OCI-LY7 (cell line): Measurements from ENCODE around the gene FAAP20. TPM values are rescaled to one million over a fixed set of nuclear protein-coding genes. Genes with fewer than 3 reads are reported as not detected.

Experiments
- BruUV-seq: library from RNA; stranded (reverse); fragments of 400-500 nt; replicated peaks from 2 replicates; lab custom pipeline; 2021; lab: Mats Ljungman, UMichigan
- CTCF ChIA-PET: fragments of 300-600 bp; sonication (Branson Sonifier 250); formaldehyde crosslinking; loops from one replicate; lab custom pipeline; 2022; ENCODE audit warnings: antibody characterized with exemption; ENCODE audit not compliant: unreplicated experiment; lab: Charles Lee
- POLR2A ChIA-PET: fragments of 300-600 bp; sonication (Branson Sonifier 250); formaldehyde crosslinking; loops from one replicate; lab custom pipeline; 2022; ENCODE audit warnings: antibody characterized with exemption; lab: Charles Lee
- DNase-seq: peaks from one replicate; pipeline ENCODE4 v3.0.0-alpha.2; 2015; ENCODE audit warnings: low spot score
- H2AFZ ChIP-seq: fragments of 200-600 bp; sonication (generic), shearing (Covaris generic); 2 replicates; pipeline ENCODE4 v1.6.1; 2014; ENCODE audit warnings: mild to moderate bottlenecking, antibody characterized with exemption, low read length, moderate library complexity
- H3K27ac ChIP-seq: fragments of 200-600 bp; sonication (generic); 2 replicates; pipeline ENCODE4 v1.5.1; 2014; ENCODE audit warnings: mixed run types, low read depth, mild to moderate bottlenecking, moderate library complexity, low read length, inconsistent platforms; ENCODE audit not compliant: poor library complexity, severe bottlenecking
- H3K36me3 ChIP-seq: fragments of 200-600 bp; sonication (generic); 2 replicates; pipeline ENCODE4 v1.6.1; 2014; ENCODE audit warnings: mild to moderate bottlenecking, antibody characterized with exemption, low read length, moderate library complexity, mixed read lengths; ENCODE audit not compliant: insufficient read depth
- H3K4me1 ChIP-seq: fragments of 200-600 bp; sonication (generic); 2 replicates; pipeline ENCODE4 v1.5.1; 2014; ENCODE audit warnings: mild to moderate bottlenecking, low read length; ENCODE audit not compliant: insufficient read depth, poor library complexity, severe bottlenecking
- H3K4me2 ChIP-seq: fragments of 200-600 bp; sonication (generic); 2 replicates; pipeline ENCODE4 v1.6.1; 2014; ENCODE audit warnings: mild to moderate bottlenecking, low read length
- H3K4me3 ChIP-seq: fragments of 200-600 bp; sonication (generic); 2 replicates; pipeline ENCODE4 v1.5.1; 2014; ENCODE audit warnings: mild to moderate bottlenecking, low read depth, low read length; ENCODE audit not compliant: poor library complexity, severe bottlenecking
- H3K79me2 ChIP-seq: fragments of 200-600 bp; sonication (generic); 2 replicates; pipeline ENCODE4 v1.6.1; 2016; ENCODE audit warnings: low read depth, mild to moderate bottlenecking, low read length, moderate library complexity, mixed read lengths; ENCODE audit not compliant: insufficient read depth
- H3K9me2 ChIP-seq: fragments of 200-600 bp; sonication (generic); 2 replicates; pipeline ENCODE4 v1.6.1; 2016; ENCODE audit warnings: mild to moderate bottlenecking, low read length, mixed read lengths; ENCODE audit not compliant: insufficient read depth
- H3K9me3 ChIP-seq: fragments of 200-600 bp; sonication (generic); 2 replicates; pipeline ENCODE4 v1.6.1; 2014; ENCODE audit warnings: mild to moderate bottlenecking, mixed run types, low read length, mixed read lengths
- H4K20me1 ChIP-seq: fragments of 200-600 bp; sonication (generic); 2 replicates; pipeline ENCODE4 v1.6.1; 2014; ENCODE audit warnings: mild to moderate bottlenecking, antibody characterized with exemption, low read length, moderate library complexity, mixed read lengths; ENCODE audit not compliant: insufficient read depth
- EZH2phosphoT487 ChIP-seq: fragments of 200-600 bp; sonication (generic); IDR thresholded peaks from 2 replicates; pipeline ENCODE4 v1.6.1; 2018; ENCODE audit warnings: low read depth, borderline replicate concordance, mild to moderate bottlenecking, mixed run types, antibody characterized with exemption, low read length, moderate library complexity, mixed read lengths
- intact Hi-C: fragments of 100-400 bp; cut with micrococcal nuclease; formaldehyde crosslinking; loops from one replicate; pipeline ENCODE4 v1.10.0; 2022; ENCODE audit not compliant: unreplicated experiment
- total RNA-seq, 2 experiments: library from RNA; depleted of rRNA in 1 of 2; stranded (reverse); fragments of >200 nt in 1 of 2; shearing (Covaris generic) in 1 of 2; gene quantifications; 2 replicates each; pipeline ENCODE4 v1.2.3, GENCODE V29; 2014 to 2022
- TF ChIP-seq, protein P1 (sequence below): fragments of 200-600 bp; sonication (generic); conservative IDR thresholded peaks from 2 replicates; pipeline ENCODE4 v1.5.1; 2014; ENCODE audit warnings: mild to moderate bottlenecking, antibody characterized with exemption, low read length, moderate library complexity, mixed read lengths

Gene FAAP20
- total RNA-seq, 2 experiments from 2014 or later: 47.4 to 55.7 TPM

DNA sequence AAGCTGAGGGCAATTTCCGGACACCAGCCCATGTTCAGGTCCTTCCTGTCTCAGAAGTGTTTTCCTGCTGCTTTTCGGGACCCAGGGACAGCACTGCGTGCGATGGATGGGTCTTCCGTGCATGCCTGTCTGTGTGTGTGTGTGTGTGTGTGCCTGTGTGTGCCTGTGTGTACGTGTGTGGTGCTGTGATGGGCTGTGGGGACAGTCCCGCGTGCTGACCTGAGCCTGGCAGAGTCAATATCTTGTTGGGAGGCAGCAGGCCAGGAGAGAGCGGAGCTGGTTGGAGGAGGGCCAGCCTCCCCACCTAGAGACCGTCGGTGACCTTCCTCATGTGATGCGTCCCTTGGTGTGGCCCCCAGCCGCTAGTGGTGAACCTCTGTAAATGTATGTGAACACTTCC, 47.2 kb upstream of the FAAP20 start:
- no peak for DNase-seq
- Histone ChIP-seq H3K4me3 (no peak overlapping the region), H3K9me2 (no peaks in the 10 kb centered on the region), H4K20me1 (peaks cover 6% of the 10 kb centered on the region), H2AFZ (no peak overlapping the region), H3K36me3 (no peaks in the 10 kb centered on the region), H3K79me2 (no peaks in the 10 kb centered on the region), H3K4me1 (no peaks in the 10 kb centered on the region), H3K27ac (no peak overlapping the region), H3K9me3 (no peaks in the 10 kb centered on the region), H3K4me2 (no peak overlapping the region)
- POLR2A ChIA-PET: no interaction called here
- intact Hi-C loops: no loop called here
- no peak for TF ChIP-seq EZH2phosphoT487
- TF ChIP-seq, protein P1, sequence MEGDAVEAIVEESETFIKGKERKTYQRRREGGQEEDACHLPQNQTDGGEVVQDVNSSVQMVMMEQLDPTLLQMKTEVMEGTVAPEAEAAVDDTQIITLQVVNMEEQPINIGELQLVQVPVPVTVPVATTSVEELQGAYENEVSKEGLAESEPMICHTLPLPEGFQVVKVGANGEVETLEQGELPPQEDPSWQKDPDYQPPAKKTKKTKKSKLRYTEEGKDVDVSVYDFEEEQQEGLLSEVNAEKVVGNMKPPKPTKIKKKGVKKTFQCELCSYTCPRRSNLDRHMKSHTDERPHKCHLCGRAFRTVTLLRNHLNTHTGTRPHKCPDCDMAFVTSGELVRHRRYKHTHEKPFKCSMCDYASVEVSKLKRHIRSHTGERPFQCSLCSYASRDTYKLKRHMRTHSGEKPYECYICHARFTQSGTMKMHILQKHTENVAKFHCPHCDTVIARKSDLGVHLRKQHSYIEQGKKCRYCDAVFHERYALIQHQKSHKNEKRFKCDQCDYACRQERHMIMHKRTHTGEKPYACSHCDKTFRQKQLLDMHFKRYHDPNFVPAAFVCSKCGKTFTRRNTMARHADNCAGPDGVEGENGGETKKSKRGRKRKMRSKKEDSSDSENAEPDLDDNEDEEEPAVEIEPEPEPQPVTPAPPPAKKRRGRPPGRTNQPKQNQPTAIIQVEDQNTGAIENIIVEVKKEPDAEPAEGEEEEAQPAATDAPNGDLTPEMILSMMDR: no peak
- BruUV-seq: no TSS peak
- CTCF ChIA-PET: no interaction called here

DNA sequence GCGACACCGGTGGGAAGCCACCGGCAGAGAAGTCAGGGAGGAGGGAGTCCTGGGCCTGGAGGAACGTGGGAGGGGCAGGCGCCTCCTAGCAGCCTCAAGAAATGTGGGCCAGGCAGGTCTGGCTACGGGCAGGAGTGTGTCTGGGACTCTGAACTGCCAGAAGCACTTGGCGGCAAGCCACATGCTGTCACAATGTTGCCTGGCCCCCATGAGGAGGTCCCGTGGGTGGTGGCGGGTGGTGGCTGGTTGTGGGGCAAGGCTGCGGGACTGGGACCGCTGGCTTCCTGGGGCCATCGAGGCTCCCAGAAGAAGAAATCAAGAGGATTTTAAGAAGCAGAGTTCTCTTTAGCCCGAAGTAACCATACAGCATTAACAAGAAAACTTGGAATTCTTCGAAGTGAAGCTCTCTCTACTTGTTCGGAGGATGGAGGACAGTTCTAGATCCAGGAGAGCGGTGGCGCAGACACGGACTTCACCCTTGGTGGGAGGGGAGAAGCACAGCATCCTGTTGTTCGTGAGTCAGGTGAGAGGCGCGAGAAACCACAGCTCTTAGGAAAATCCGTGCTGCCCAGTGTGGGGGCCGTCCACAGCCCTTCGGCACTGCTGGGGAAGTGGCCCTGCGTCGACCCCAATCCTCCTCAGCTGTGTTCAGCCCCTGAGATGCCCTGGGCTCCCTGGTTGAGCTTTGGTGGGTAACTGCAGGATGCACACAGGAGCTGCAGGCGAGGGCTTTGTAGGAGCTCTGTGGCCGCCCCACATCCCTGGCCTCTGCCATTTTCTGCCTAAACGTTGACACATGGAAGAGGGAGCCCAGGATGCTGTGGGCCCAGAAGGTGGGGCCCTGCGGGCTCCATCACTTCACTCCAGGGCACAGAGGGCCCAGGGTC, 45.9 kb upstream of the FAAP20 start:
- POLR2A ChIA-PET: no interaction called here
- intact Hi-C loops: no loop called here
- no peaks in the 10 kb centered on the region for H3K79me2 ChIP-seq

More for the DNA sequence above, 45.9 kb upstream of the FAAP20 start:
- DNase-seq: no peak
- Histone ChIP-seq H4K20me1 (peaks cover 6% of the 10 kb centered on the region), H3K4me1 (no peaks in the 10 kb centered on the region), H3K4me3 (no peak overlapping the region), H3K36me3 (no peaks in the 10 kb centered on the region), H3K9me3 (no peaks in the 10 kb centered on the region), H3K4me2 (no peak overlapping the region), H2AFZ (no peak overlapping the region), H3K9me2 (no peaks in the 10 kb centered on the region), H3K27ac (no peak overlapping the region)
- CTCF ChIA-PET: no interaction called here
- BruUV-seq: no TSS peak
- no peak for TF ChIP-seq EZH2phosphoT487
- TF ChIP-seq, protein P1: no peak
